SK-N-SH treated with all-trans-retinoic acid at 6 μM for 48 hours (cell line): ENCODE data around the gene CENPO.

Experiments used
- ARNTL ChIP-seq: fragments of 450-650 bp; formaldehyde crosslinking; IDR thresholded peaks from 2 replicates; pipeline ENCODE4 v1.5.0; 2020; ENCODE audit warnings: low read depth, mild to moderate bottlenecking, moderate library complexity, borderline replicate concordance
- GLIS3 ChIP-seq: fragments of 250-450 bp; sonication (Bioruptor Pico); IDR thresholded peaks from 2 replicates; pipeline ENCODE4 v1.5.0; 2020; ENCODE audit warnings: mild to moderate bottlenecking, moderate library complexity
- PPARA ChIP-seq: fragments of 250-450 bp; sonication (Bioruptor Pico); IDR thresholded peaks from 2 replicates; pipeline ENCODE4 v1.5.0; 2020; ENCODE audit warnings: mild to moderate bottlenecking, borderline replicate concordance
- TCF4 ChIP-seq: fragments of 250-450 bp; sonication (Bioruptor Pico); IDR thresholded peaks from 2 replicates; pipeline ENCODE4 v1.8.0; 2021; ENCODE audit warnings: mild to moderate bottlenecking, moderate library complexity, borderline replicate concordance
- TOX ChIP-seq: fragments of 250-450 bp; sonication (Bioruptor Pico); IDR thresholded peaks from 2 replicates; pipeline ENCODE4 v1.8.0; 2021; ENCODE audit warnings: mild to moderate bottlenecking, moderate library complexity, borderline replicate concordance
- ZC3H10 ChIP-seq: fragments of 250-450 bp; sonication (Bioruptor Pico); IDR thresholded peaks from 2 replicates; pipeline ENCODE4 v1.5.1; 2021; ENCODE audit warnings: mild to moderate bottlenecking, moderate library complexity
- ZFP30 ChIP-seq: fragments of 450-650 bp; formaldehyde crosslinking; IDR thresholded peaks from 2 replicates; pipeline ENCODE4 v1.5.0; 2022; ENCODE audit warnings: mild to moderate bottlenecking, moderate library complexity
- TF ChIP-seq, protein P1 (sequence below): fragments of 250-450 bp; sonication (Bioruptor Pico); IDR thresholded peaks from 2 replicates; pipeline ENCODE4 v1.8.0; 2021; ENCODE audit warnings: low read depth, mild to moderate bottlenecking, moderate library complexity, borderline replicate concordance
- TF ChIP-seq, protein P2 (sequence below): fragments of 250-450 bp; sonication (Bioruptor Pico); IDR thresholded peaks from 2 replicates; pipeline ENCODE4 v1.5.1; 2020; ENCODE audit warnings: low read depth, mild to moderate bottlenecking, moderate library complexity
- TF ChIP-seq, protein P3 (sequence below): fragments of 250-450 bp; sonication (Bioruptor Pico); IDR thresholded peaks from 2 replicates; pipeline ENCODE4 v1.8.0; 2020; ENCODE audit warnings: mild to moderate bottlenecking, moderate library complexity, borderline replicate concordance

DNA sequence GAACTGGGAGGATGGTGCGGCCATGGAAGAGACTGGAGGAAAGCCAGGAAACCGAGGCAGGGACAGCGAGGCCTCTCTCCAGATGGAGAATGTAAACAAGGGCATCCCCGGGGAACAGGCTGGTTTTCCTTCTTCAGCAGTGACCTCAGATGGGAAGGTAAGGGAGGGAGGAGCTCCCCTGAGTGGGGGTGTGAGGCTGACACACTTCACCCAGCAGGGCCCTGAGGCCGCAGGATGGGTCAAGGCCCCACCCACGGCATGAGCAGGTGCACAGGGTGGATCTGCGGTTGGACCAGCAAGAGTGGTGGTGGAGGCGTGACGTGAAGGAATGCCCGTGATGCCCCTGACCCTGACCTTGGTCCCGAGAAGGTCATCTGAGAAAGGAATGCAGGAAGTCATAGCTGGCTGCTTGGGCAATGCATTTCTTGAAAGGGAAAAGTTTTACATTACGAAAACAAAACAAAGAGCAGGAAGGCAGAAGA lies 78.7 kb downstream of the CENPO start:
- TF ChIP-seq, protein P1, sequence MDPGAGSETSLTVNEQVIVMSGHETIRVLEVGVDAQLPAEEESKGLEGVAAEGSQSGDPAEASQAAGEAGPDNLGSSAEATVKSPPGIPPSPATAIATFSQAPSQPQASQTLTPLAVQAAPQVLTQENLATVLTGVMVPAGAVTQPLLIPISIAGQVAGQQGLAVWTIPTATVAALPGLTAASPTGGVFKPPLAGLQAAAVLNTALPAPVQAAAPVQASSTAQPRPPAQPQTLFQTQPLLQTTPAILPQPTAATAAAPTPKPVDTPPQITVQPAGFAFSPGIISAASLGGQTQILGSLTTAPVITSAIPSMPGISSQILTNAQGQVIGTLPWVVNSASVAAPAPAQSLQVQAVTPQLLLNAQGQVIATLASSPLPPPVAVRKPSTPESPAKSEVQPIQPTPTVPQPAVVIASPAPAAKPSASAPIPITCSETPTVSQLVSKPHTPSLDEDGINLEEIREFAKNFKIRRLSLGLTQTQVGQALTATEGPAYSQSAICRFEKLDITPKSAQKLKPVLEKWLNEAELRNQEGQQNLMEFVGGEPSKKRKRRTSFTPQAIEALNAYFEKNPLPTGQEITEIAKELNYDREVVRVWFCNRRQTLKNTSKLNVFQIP (CRISPR knock-in tag), result no peak
- TF ChIP-seq, protein P2, sequence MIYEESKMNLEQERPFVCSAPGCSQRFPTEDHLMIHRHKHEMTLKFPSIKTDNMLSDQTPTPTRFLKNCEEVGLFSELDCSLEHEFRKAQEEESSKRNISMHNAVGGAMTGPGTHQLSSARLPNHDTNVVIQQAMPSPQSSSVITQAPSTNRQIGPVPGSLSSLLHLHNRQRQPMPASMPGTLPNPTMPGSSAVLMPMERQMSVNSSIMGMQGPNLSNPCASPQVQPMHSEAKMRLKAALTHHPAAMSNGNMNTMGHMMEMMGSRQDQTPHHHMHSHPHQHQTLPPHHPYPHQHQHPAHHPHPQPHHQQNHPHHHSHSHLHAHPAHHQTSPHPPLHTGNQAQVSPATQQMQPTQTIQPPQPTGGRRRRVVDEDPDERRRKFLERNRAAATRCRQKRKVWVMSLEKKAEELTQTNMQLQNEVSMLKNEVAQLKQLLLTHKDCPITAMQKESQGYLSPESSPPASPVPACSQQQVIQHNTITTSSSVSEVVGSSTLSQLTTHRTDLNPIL (CRISPR knock-in tag), result no peak
- TF ChIP-seq ARNTL (CRISPR knock-in tag) (no peak), TCF4 (CRISPR knock-in tag) (no peak), ZC3H10 (no peak), PPARA (CRISPR knock-in tag) (no peak), GLIS3 (no peak), TOX (CRISPR knock-in tag) (no peak), ZFP30 (CRISPR knock-in tag) (no peak)
- TF ChIP-seq, protein P3, sequence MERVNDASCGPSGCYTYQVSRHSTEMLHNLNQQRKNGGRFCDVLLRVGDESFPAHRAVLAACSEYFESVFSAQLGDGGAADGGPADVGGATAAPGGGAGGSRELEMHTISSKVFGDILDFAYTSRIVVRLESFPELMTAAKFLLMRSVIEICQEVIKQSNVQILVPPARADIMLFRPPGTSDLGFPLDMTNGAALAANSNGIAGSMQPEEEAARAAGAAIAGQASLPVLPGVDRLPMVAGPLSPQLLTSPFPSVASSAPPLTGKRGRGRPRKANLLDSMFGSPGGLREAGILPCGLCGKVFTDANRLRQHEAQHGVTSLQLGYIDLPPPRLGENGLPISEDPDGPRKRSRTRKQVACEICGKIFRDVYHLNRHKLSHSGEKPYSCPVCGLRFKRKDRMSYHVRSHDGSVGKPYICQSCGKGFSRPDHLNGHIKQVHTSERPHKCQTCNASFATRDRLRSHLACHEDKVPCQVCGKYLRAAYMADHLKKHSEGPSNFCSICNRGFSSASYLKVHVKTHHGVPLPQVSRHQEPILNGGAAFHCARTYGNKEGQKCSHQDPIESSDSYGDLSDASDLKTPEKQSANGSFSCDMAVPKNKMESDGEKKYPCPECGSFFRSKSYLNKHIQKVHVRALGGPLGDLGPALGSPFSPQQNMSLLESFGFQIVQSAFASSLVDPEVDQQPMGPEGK, result no peak
